GM12892 (cell line): ENCODE measurements around the gene KCNAB1.

Experiments
- POLR2AphosphoS5 ChIP-seq: IDR thresholded peaks from 2 replicates; pipeline ENCODE4 v1.6.1; 2011; ENCODE audit warnings: low read depth, low read length, control low read depth
- TAF1 ChIP-seq: IDR thresholded peaks from 2 replicates; pipeline ENCODE4 v1.6.1; 2011; ENCODE audit warnings: low read depth, mild to moderate bottlenecking, control low read depth, low read length, borderline replicate concordance

DNA sequence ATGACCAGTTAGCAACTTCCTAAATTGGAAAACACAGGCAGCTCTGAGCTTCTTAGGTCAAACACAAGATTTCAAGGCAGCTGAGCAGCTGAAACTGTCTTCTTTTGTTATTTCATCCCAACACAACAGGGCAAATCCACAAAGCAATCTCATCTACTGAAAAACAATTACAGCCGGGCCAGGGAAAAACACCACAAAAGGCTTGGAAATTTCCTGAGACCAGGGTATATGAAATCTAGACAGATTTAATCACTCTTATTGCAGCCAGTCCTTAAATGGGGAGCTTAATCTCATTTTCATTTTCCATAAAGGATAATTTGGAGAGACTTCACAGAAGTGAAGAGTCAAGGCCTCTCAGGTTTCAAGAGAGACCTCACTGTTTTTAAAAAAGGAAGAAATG, 252.7 kb downstream of the KCNAB1 start:
- TF ChIP-seq POLR2AphosphoS5 (no peak), TAF1 (no peak)
